H9 (cell line): ENCODE results near the gene DMD. TPM values are rescaled to one million over a fixed set of nuclear protein-coding genes. Genes with fewer than 3 reads are reported as not detected.

Experiments used
- DNase-seq: peaks from one replicate; pipeline ENCODE4 v3.0.0-alpha.2; 2017
- H2AFZ ChIP-seq: one replicate; pipeline ENCODE4 v1.6.1; 2013; ENCODE audit warnings: mild to moderate bottlenecking, low read length, control low read depth, moderate library complexity
- H2AK5ac ChIP-seq: 2 replicates; pipeline ENCODE4 v1.6.1; 2013; ENCODE audit warnings: low read length, control low read depth, mixed read lengths; ENCODE audit not compliant: insufficient read length
- H2BK120ac ChIP-seq: one replicate; pipeline ENCODE4 v1.6.1; 2013; ENCODE audit warnings: low read depth, mild to moderate bottlenecking, low read length, control low read depth, inconsistent platforms; ENCODE audit not compliant: poor library complexity, severe bottlenecking
- H2BK12ac ChIP-seq: 2 replicates; pipeline ENCODE4 v1.6.1; 2013; ENCODE audit warnings: low read length, control low read depth, mixed read lengths, low read depth; ENCODE audit not compliant: insufficient read length
- H2BK15ac ChIP-seq: 2 replicates; pipeline ENCODE4 v1.6.1; 2013; ENCODE audit warnings: low read depth, low read length, control low read depth
- H2BK20ac ChIP-seq: one replicate; pipeline ENCODE4 v1.6.1; 2013; ENCODE audit warnings: low read depth, mild to moderate bottlenecking, low read length, control low read depth, inconsistent platforms; ENCODE audit not compliant: poor library complexity, severe bottlenecking
- H2BK5ac ChIP-seq: 2 replicates; pipeline ENCODE4 v1.6.1; 2013; ENCODE audit warnings: low read length, control low read depth, mixed read lengths; ENCODE audit not compliant: insufficient read length
- H3K14ac ChIP-seq: 2 replicates; pipeline ENCODE4 v1.6.1; 2013; ENCODE audit warnings: low read length, control low read depth; ENCODE audit not compliant: insufficient read depth
- H3K18ac ChIP-seq: 2 replicates; pipeline ENCODE4 v1.6.1; 2013; ENCODE audit warnings: low read depth, mild to moderate bottlenecking, mixed read lengths, low read length, control low read depth; ENCODE audit not compliant: insufficient read length
- H3K23ac ChIP-seq: 2 replicates; pipeline ENCODE4 v1.6.1; 2013; ENCODE audit warnings: low read length, control low read depth, mixed read lengths, low read depth; ENCODE audit not compliant: insufficient read length
- H3K23me2 ChIP-seq: 2 replicates; pipeline ENCODE4 v1.6.1; 2013; ENCODE audit warnings: low read depth, mild to moderate bottlenecking, mixed read lengths, low read length, control low read depth; ENCODE audit not compliant: insufficient read length, poor library complexity, severe bottlenecking
- H3K27ac ChIP-seq: 2 replicates; pipeline ENCODE4 v1.5.1; 2013; ENCODE audit warnings: low read length, control low read depth, mixed read lengths, low read depth; ENCODE audit not compliant: insufficient read length
- H3K27me3 ChIP-seq: 2 replicates; pipeline ENCODE4 v1.6.1; 2013; ENCODE audit warnings: low read length, control low read depth, inconsistent platforms; ENCODE audit not compliant: insufficient read depth
- H3K4ac ChIP-seq: 2 replicates; pipeline ENCODE4 v1.6.1; 2013; ENCODE audit warnings: low read depth, mild to moderate bottlenecking, control low read depth, inconsistent platforms, low read length, moderate library complexity
- H3K4me1 ChIP-seq: 2 replicates; pipeline ENCODE4 v1.6.1; 2013; ENCODE audit warnings: low read length, control low read depth, inconsistent platforms; ENCODE audit not compliant: insufficient read depth
- H3K4me2 ChIP-seq: 2 replicates; pipeline ENCODE4 v1.6.1; 2013; ENCODE audit warnings: low read length, control low read depth, mixed read lengths; ENCODE audit not compliant: insufficient read length, insufficient read depth
- H3K56ac ChIP-seq: 2 replicates; pipeline ENCODE4 v1.6.1; 2013; ENCODE audit warnings: low read depth, mild to moderate bottlenecking, mixed read lengths, low read length, control low read depth; ENCODE audit not compliant: insufficient read length
- H3K79me1 ChIP-seq: 2 replicates; pipeline ENCODE4 v1.6.1; 2013; ENCODE audit warnings: low read depth, mild to moderate bottlenecking, moderate library complexity, low read length, control low read depth, inconsistent platforms; ENCODE audit not compliant: insufficient read depth, poor library complexity, severe bottlenecking
- H3K79me2 ChIP-seq: 2 replicates; pipeline ENCODE4 v1.6.1; 2013; ENCODE audit warnings: low read length, control low read depth, inconsistent platforms; ENCODE audit not compliant: insufficient read depth
- H3K9ac ChIP-seq: 2 replicates; pipeline ENCODE4 v1.6.1; 2013; ENCODE audit warnings: low read length, control low read depth, mixed read lengths; ENCODE audit not compliant: insufficient read length; ENCODE audit errors: extremely low read depth
- H3K9me3 ChIP-seq: one replicate; pipeline ENCODE4 v1.6.1; 2013; ENCODE audit warnings: low read depth, low read length, inconsistent platforms; ENCODE audit not compliant: control insufficient read depth
- H3T11ph ChIP-seq: one replicate; pipeline ENCODE4 v1.6.1; 2013; ENCODE audit warnings: mild to moderate bottlenecking, low read length, control low read depth, inconsistent platforms
- H4K20me1 ChIP-seq: one replicate; pipeline ENCODE4 v1.6.1; 2013; ENCODE audit not compliant: control insufficient read depth, insufficient read length, insufficient read depth
- H4K5ac ChIP-seq: 2 replicates; pipeline ENCODE4 v1.6.1; 2013; ENCODE audit warnings: low read depth, mild to moderate bottlenecking, mixed read lengths, low read length, control low read depth; ENCODE audit not compliant: insufficient read length
- H4K8ac ChIP-seq: replicated peaks from 2 replicates; pipeline ENCODE4 v1.6.1; 2013; ENCODE audit warnings: low read length, control low read depth, mixed read lengths, low read depth; ENCODE audit not compliant: insufficient read length
- H4K91ac ChIP-seq: 2 replicates; pipeline ENCODE4 v1.6.1; 2013; ENCODE audit warnings: low read depth, mild to moderate bottlenecking, moderate library complexity, mixed read lengths, low read length, control low read depth; ENCODE audit not compliant: insufficient read length
- H3K27ac Mint-ChIP-seq, 3 experiments: 2 replicates in 2 of 3; 3 replicates in 1 of 3; pipeline ENCODE4 v1.8.0; 2020 to 2021; ENCODE audit warnings: mixed read lengths in 3 of 3, mild to moderate bottlenecking in 1 of 3, moderate library complexity in 1 of 3
- H3K27me3 Mint-ChIP-seq: 2 replicates; pipeline ENCODE4 v1.8.0; 2021; ENCODE audit warnings: low read depth, mild to moderate bottlenecking, moderate library complexity, mixed read lengths
- H3K36me3 Mint-ChIP-seq, 3 experiments: 2 replicates in 2 of 3; 3 replicates in 1 of 3; pipeline ENCODE4 v1.8.0; 2020 to 2021; ENCODE audit warnings: low read depth in 3 of 3, mixed read lengths in 3 of 3; ENCODE audit not compliant: insufficient read depth in 1 of 3
- H3K4me1 Mint-ChIP-seq, 2 experiments: 2 replicates each; pipeline ENCODE4 v1.8.0; 2020; ENCODE audit warnings: mixed read lengths in 2 of 2
- H3K4me3 Mint-ChIP-seq, 2 experiments: 2 replicates in 1 of 2; 3 replicates in 1 of 2; pipeline ENCODE4 v1.8.0; 2020 to 2021; ENCODE audit warnings: mild to moderate bottlenecking in 2 of 2, mixed read lengths in 2 of 2, moderate library complexity in 1 of 2
- H3K9me3 Mint-ChIP-seq, 2 experiments: 2 replicates in 1 of 2; 3 replicates in 1 of 2; pipeline ENCODE4 v1.8.0; 2020; ENCODE audit warnings: mild to moderate bottlenecking in 2 of 2, mixed read lengths in 2 of 2, moderate library complexity in 1 of 2
- CTCF ChIP-seq: fragments of 200-600 bp; sonication (generic); conservative IDR thresholded peaks from 3 replicates; pipeline ENCODE4 v1.8.0; 2021; ENCODE audit warnings: antibody characterized with exemption, mild to moderate bottlenecking
- WGBS: extraction: QIAGEN DNeasy Blood & Tissue Kit; methylation state at CpG from one replicate; pipeline ENCODE4 v1.1.7; 2013; ENCODE audit warnings: missing lambda C conversion rate, low lambda C conversion rate, mixed read lengths; ENCODE audit not compliant: insufficient read length; ENCODE audit errors: extremely low coverage; 5-methylcytosine and 5-hydroxymethylcytosine counted together
- total RNA-seq: library from RNA; stranded (reverse); gene quantifications from 2 replicates; pipeline ENCODE4 v1.2.1, GENCODE V29; 2021

DMD gene
- total RNA-seq, 1 experiment from 2014 or later: 3.8 TPM

- Histone ChIP-seq H4K5ac (no peak overlapping the region), H3K4me1 (no peaks in the 10 kb centered on the region), H3T11ph (no peak overlapping the region), H3K4me2 (no peak overlapping the region), H2BK120ac (no peak overlapping the region), H2BK5ac (no peak overlapping the region), H2BK20ac (no peak overlapping the region), H3K9me3 (no peaks in the 10 kb centered on the region), H2AK5ac (no peak overlapping the region), H4K8ac (no peak overlapping the region), H3K18ac (no peak overlapping the region), H3K79me1 (no peaks in the 10 kb centered on the region), H3K56ac (no peak overlapping the region), H3K23me2 (no peaks in the 10 kb centered on the region), H3K23ac (no peak overlapping the region), H3K9ac (no peak overlapping the region), H4K20me1 (no peaks in the 10 kb centered on the region), H3K4ac (no peak overlapping the region), H4K91ac (no peak overlapping the region), H2BK15ac (no peak overlapping the region), H3K79me2 (no peaks in the 10 kb centered on the region), H3K14ac (no peak overlapping the region), H3K27ac (no peak overlapping the region), H2AFZ (no peak overlapping the region), H3K27me3 (no peaks in the 10 kb centered on the region), H2BK12ac (no peak overlapping the region)
- Mint-ChIP-seq H3K4me3 (no peak overlapping the region), H3K4me1 (no peaks in the 10 kb centered on the region), H3K27ac (no peak overlapping the region), H3K27me3 (no peaks in the 10 kb centered on the region), H3K36me3 (no peaks in the 10 kb centered on the region), H3K9me3 (peaks cover 15 to 39% of the 10 kb centered on the region in 2 experiments)
- no peak for DNase-seq
- no peak for TF ChIP-seq CTCF
- whole genome bisulfite sequencing: no CpG with 5 or more reads among the region's 2 CpGs
Observed at GRCh38 chrX:32455704-32456103, 755.6 kb downstream of the DMD start.
